HG02678 (cell line): ENCODE measurements around the gene SLCO2A1.

ENCODE experiments used
- ATAC-seq: cut with Tn5 transposase; IDR thresholded peaks from one replicate; pipeline ENCODE4 v1.9.1; 2021; ENCODE audit warnings: mild to moderate bottlenecking, moderate library complexity; ENCODE audit not compliant: unreplicated experiment

SLCO2A1 gene

GRCh38 chr3:134061401-134061800 lies 31.7 kb upstream of the SLCO2A1 start:
- no peak for ATAC-seq

GRCh38 chr3:134060561-134061385 lies 31.0 kb upstream of the SLCO2A1 start:
- no peak for ATAC-seq

- no peak for ATAC-seq
Observed at GRCh38 chr3:134059671-134060560, 30.2 kb upstream of the SLCO2A1 start.

DNA sequence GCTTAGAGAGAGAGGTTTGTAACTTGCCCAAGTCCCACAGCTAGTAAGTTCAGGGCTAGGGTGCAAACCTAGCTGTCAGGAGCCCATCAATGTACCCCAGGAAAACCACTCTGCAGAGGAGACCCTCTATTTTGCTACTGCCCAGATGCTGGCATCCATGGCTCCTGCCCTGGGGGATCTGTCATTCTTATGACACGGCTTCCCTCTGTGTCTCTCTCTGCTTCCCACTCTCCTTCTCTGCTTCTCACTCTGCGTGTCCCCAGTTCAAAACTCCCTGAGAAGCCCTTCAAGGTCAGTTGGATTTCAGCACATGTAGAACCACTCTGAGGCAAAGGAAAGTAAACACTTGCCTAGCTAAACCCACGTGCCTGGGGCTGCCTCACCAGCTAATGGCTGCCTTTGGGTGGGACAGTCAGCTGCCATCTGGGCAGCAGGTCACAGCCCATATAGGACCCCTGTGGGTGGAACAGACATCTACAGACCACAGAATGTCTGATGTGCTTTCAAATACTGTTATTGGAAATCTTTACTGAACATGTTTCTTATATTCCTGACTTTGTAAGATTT lies 29.4 kb upstream of the SLCO2A1 start:
- no peak for ATAC-seq

GRCh38 chr3:134057654-134058110 lies 28.0 kb upstream of the SLCO2A1 start:
- no peak for ATAC-seq

GRCh38 chr3:134057006-134057653 lies 27.4 kb upstream of the SLCO2A1 start:
- ATAC-seq = no peak

GRCh38 chr3:134056464-134056891 lies 26.8 kb upstream of the SLCO2A1 start:
- no peak for ATAC-seq

DNA sequence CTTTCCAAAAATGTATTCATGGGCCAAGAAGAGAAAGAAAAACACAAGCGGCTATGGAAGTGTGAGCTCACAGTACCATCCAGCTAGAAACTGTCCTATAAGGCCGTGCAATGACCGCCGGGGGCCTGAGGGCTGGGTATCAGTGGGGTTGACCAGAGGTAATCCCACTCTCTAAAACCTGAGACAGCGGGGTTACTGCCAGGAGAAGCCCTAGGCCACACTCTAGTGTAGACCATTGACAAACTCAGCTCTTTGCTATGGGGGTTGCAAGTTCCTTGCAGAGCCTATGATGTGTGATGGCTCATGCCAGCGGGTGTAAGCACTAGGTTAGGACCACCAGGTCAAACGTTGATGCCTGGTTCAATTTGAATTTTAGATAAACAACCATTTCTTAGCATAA lies 25.9 kb upstream of the SLCO2A1 start:
- ATAC-seq = no peak

DNA sequence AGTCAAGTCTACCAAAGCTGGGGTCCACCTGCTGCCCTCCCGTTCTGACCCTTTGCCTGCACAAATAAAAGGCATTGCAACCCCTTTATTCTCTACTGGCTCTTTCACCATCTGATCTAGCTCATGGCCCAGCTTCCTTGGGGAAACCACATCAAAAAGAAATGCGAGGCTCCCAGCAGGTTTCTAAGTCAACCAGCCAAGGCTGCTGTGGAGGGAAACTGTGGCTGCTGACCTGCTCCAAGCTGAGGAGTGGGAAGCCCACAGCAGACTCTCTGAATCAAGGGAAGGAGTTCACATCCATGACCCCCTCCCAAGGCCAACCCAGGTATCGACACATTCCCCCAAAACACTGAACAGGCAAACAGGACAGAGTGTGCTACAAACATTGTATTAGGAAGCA lies 25.2 kb upstream of the SLCO2A1 start:
- ATAC-seq = no peak

GRCh38 chr3:134054231-134054630 lies 24.5 kb upstream of the SLCO2A1 start:
- ATAC-seq = no peak

DNA sequence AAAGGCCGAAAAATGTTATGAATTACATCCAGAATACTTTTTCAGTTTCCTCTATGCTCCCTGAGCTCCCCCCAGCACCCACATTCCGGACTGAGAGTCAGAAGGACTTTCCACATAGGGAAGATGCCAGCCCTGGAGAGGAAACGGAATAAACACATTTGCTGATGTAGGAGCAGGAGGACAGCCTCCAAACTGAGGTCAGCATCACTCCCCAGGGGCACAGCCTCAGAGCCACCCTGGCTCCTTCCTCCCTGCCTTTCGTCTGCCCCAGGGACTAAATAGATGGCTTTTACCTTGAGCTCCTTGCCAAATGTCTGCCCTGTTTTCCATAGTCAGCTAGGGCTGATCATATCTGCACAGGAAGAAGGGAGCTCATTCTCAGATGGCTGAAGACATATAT lies 22.6 kb upstream of the SLCO2A1 start:
- ATAC-seq = no peak

- ATAC-seq = no peak
Observed at GRCh38 chr3:134049676-134050075, 20.0 kb upstream of the SLCO2A1 start.

GRCh38 chr3:134048278-134048996 lies 18.7 kb upstream of the SLCO2A1 start:
- no peak for ATAC-seq

GRCh38 chr3:134044459-134044858 lies 14.7 kb upstream of the SLCO2A1 start:
- ATAC-seq = no peak

DNA sequence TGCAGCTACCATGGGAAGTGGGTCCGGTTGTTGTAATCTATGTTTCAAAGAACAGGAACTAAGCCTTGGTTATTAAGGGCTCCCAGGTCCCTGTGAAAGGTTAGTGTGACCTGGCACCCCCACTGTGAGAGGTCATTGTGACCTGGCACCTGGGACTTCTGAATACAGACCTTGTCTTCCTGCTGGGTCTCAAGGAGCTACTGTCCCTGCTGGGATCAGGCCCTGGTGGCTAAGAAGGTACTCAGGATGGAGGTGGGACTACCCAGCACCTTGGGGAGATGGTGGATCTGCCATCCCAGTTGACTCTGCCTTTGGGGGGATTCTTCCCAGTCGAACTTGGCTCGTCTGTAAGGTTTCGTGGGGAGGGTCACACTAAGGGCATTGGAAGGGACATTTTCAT lies 10.3 kb upstream of the SLCO2A1 start:
- ATAC-seq = no peak

DNA sequence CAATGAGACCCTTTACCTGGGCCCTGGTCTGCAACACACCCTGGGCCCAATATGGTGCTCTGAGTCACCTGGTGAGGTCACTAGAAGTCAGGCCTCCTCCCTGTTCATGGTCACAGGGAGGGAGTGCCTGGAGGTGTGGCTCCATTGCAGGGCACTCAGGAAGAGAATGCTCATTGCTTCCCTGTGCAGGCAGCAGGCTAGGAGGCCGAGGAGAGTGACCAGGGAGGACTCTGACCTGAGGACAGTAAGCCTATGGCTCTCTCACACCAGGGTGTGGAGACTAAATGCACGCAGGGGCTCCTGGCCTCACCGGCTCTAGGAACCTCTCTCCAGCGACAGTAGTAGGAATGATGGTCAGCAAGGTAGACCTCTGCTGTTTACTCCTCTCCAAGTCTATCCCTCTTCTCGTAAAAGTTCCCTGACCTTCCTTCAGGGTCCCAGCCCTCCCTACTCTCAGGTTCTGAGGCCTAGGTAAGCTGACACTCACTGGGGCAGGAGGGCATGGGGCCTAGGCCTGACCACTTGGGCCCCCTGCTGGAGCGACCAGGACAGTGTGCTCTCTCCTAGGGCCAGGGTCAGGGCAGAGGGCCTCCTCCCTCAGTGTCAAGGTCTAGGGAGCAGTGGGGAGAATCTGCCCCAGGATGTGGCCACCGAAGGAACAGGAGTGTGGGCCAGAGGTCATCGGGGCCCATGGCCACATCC lies 9.6 kb upstream of the SLCO2A1 start:
- no peak for ATAC-seq

GRCh38 chr3:134038716-134039115 lies 9.0 kb upstream of the SLCO2A1 start:
- no peak for ATAC-seq

DNA sequence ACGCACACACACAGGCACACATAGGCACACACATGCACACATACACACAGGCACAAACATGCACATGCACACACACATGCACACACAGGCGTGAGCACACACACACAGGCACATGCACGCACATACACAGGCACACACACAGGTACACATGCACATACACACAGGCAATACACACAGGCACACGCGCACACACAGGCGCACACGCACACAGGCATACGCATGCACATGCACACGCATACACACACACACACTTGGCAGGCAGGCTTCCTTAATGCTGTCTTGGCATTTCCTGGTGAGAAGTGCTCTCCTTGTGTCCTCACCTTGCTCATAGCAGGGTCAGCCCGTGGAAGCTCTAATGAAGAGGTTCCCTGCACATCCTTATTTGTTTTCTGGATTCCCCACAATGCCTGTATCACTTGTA lies 8.4 kb upstream of the SLCO2A1 start:
- ATAC-seq = no peak

DNA sequence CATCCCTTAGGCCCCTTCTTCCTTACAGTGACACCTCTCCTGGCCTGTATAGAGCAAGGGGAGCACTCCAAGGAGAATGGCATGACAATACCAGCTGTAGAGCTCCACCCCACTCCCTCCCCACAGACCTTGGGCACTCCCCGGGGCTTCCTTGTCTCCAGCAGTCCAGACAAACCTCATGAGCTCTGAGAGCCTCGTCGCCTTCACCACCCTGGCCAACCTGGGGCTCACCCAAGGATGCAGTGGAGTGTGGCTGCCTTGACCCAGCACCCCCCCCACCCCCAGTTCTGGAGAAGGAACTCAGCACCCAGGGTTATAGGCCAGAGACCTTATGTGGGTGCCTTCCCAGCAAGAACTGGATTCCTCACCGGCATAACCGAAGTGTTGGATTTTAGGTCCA lies 7.4 kb upstream of the SLCO2A1 start:
- ATAC-seq = no peak

DNA sequence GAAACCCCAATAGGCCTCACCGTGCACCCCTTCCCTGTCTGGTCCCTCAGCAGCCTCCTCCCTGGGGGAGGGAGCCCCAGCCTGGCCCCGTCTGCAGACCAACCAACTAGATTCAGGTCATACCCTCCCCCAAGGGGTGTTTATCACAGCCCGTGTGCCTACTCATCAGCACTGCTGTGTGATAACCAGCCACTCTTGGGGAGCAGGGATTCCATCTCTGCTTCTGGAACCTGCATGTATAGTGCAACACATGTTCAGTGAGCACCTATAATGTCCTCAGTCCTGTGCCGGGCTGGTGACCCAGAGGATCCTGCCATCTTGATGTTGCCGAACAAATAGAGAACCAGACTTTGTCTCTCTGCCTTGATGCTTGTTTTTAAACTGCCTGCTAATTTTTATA lies 6.6 kb upstream of the SLCO2A1 start:
- no peak for ATAC-seq
